Measurements from ENCODE around the gene AHNAK.

The AHNAK gene

GRCh38 chr11:62484352-62484751 lies 62.3 kb downstream of the AHNAK start:
- in situ Hi-C loops (cut with MboI; ENCODE audit: low pct_unique_long_range_greater_than_20kb, low sequenced_read_pairs) = no loop called here

GRCh38 chr11:62482753-62483152 lies 63.9 kb downstream of the AHNAK start:
- DNase-seq = no peak
- in situ Hi-C loops (cut with MboI; ENCODE audit: low pct_unique_long_range_greater_than_20kb, low sequenced_read_pairs) = no loop called here

More at GRCh38 chr11:62484352-62484751, 62.3 kb downstream of the AHNAK start:
- no peak for DNase-seq

DNA sequence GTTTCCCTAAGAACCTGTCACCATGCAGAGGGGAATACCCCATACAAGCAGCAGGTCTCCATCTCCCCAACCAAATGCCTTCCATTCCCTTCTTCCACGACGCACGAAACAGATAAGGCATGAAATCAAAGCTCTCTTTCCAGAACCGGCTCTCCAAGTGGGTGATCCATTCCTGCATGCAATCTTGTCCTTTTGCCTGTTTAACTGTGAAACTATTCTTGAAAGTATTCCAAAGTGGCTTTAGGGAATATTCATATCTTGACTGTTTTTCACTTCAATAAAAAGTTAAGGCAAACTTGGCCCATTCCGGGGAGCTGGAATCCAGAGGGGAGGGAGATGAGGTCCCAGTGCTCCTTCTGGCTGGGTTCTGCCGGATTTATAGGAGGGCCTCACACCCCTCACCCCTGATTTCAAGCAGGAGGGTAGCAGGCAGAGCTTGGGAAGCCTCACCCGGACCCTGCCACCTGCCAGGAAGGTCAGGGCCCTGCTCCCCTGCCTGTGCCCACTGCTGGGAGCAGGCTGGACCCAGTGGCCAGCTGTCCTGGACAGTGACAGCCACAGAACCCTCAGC lies 66.9 kb downstream of the AHNAK start:
- in situ Hi-C loops (cut with MboI; ENCODE audit: low pct_unique_long_range_greater_than_20kb, low sequenced_read_pairs) = no loop called here
- no peak for DNase-seq

DNA sequence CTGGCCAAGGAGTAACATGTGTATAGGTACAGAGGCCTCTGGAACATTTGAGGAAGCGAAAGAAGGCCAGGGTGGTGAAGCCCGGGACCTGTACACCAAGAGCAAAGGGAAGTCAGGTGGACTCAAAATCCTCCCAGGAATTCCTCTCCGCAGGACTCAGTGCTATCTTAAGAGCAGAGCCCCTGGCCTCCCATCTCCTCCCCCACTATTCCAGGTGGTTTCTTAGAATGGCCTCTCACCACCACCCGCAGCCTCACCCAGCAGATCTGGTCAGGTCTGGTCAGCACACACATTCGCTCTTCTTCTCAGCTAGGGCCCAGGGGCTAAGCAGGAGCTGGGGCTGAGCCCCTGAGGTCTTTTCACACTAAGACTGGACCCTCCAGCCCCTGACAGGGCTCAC lies 68.7 kb downstream of the AHNAK start:
- in situ Hi-C loops (cut with MboI; ENCODE audit: low pct_unique_long_range_greater_than_20kb, low sequenced_read_pairs) = no loop called here
- no peak for DNase-seq

- in situ Hi-C loops (cut with MboI; ENCODE audit: low pct_unique_long_range_greater_than_20kb, low sequenced_read_pairs) = no loop called here
- no peak for DNase-seq
Measured at GRCh38 chr11:62472063-62472884, 74.3 kb downstream of the AHNAK start.

DNA sequence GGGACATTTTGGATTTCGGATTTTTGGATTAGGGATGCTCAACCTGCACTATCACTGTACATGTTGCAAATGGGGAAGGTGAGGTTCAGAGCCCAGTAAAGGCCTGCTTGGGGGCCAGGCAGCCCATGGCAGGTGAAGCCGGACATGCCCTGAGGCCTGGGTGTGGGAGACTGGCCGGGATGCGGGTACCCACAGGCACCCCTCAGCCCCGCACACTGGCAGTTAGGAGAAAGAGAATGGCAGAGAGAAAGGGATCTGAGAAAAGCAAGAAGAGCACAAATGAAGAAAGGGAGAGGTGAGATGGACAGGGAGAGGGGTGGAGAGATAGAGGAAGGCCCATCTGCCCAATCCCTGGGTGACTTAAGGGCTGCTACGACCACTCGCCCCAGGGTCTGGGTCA lies 75.0 kb downstream of the AHNAK start:
- DNase-seq = no peak
- in situ Hi-C loops (cut with MboI; ENCODE audit: low pct_unique_long_range_greater_than_20kb, low sequenced_read_pairs) = no loop called here

DNA sequence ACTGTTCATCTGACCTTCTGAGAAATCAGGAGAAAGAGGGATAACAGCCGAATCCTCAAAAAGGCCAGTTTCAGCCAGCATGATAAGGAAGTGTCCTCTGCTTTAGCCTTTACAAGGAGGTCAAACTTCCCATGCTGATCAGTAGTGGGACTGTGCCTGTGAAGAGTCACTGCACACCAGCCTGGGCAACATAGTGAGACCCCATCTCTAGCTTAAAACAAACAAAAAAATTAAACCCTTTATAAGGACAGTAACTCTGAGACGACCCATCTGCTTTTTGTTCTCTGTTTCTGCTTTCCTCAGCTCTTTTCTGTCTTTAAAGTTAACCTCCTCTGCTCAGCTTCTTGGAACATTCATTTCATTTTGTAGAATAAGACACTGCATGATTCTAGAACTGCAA lies 78.0 kb downstream of the AHNAK start:
- DNase-seq = no peak
- in situ Hi-C loops (cut with MboI; ENCODE audit: low pct_unique_long_range_greater_than_20kb, low sequenced_read_pairs) = no loop called here

GRCh38 chr11:62466444-62466843 lies 80.2 kb downstream of the AHNAK start:
- DNase-seq = no peak
- in situ Hi-C loops (cut with MboI; ENCODE audit: low pct_unique_long_range_greater_than_20kb, low sequenced_read_pairs) = no loop called here

DNA sequence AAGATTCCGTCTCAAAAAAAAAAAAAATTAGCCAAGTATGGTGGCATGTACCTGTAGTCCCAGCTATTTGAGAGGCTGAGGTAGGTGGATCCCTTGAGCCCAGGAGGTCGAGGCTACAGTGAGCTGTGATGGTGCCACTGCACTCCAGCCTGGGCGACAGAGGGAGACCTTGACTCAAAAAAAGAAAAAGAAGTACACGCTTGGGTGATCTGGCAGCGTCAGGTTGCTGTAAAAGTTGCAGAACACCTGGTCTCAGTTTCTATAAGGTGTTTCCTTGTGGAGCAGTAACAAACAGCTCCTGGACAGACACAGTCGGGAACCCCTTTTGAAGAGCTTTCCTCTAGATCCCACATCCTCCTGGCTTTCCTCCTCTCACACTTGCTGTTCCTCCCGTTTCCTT lies 82.0 kb downstream of the AHNAK start:
- no peak for DNase-seq
- in situ Hi-C loops (cut with MboI; ENCODE audit: low pct_unique_long_range_greater_than_20kb, low sequenced_read_pairs) = no loop called here

DNA sequence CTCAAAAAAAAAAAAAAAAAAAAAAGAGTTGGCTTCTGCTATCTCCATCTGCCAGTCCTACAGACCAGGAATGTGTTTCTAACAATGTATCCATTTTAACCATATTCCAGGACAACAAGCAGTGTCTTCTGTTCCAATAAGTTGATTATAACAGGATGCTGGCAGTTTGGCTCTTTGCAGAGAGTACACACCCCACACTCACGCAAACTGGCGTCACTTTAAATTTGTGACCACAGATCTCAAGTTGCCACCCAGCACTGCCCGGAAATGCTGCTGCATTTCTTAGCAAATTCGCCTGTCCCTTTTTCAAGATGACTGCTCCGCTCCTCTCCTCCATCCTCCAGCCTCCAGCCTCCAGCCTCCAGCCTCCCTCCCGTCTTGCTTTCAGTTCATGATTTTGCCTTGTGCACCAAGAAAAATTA lies 83.5 kb downstream of the AHNAK start:
- no peak for DNase-seq
- in situ Hi-C loops (cut with MboI; ENCODE audit: low pct_unique_long_range_greater_than_20kb, low sequenced_read_pairs) = no loop called here

GRCh38 chr11:62462508-62462892 lies 84.1 kb downstream of the AHNAK start:
- DNase-seq = no peak
- in situ Hi-C loops (cut with MboI; ENCODE audit: low pct_unique_long_range_greater_than_20kb, low sequenced_read_pairs) = no loop called here

GRCh38 chr11:62461740-62462507 lies 84.7 kb downstream of the AHNAK start:
- DNase-seq = no peak
- in situ Hi-C loops (cut with MboI; ENCODE audit: low pct_unique_long_range_greater_than_20kb, low sequenced_read_pairs) = no loop called here

DNA sequence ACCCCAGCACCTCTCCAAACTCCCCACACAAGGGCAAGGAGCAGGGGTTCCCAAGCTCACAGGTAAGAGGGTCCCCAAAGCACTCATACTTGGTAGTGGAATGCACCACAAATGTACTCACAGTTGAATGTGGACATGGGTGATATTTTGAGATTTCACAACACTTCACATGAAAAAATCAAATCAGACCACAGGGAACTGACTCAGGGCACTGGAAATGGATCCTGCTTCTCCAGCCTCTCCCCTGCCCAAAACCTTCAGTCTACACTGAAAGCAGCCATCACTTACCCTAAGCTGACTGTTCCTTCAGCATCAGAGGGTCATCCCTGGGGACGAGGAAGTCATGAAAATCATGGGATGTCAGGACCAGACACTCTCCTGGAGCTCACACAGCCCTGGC lies 87.5 kb downstream of the AHNAK start:
- in situ Hi-C loops (cut with MboI; ENCODE audit: low pct_unique_long_range_greater_than_20kb, low sequenced_read_pairs) = no loop called here
- DNase-seq = no peak

GRCh38 chr11:62458212-62459002 lies 88.2 kb downstream of the AHNAK start:
- no peak for DNase-seq
- in situ Hi-C loops (cut with MboI; ENCODE audit: low pct_unique_long_range_greater_than_20kb, low sequenced_read_pairs) = no loop called here

DNA sequence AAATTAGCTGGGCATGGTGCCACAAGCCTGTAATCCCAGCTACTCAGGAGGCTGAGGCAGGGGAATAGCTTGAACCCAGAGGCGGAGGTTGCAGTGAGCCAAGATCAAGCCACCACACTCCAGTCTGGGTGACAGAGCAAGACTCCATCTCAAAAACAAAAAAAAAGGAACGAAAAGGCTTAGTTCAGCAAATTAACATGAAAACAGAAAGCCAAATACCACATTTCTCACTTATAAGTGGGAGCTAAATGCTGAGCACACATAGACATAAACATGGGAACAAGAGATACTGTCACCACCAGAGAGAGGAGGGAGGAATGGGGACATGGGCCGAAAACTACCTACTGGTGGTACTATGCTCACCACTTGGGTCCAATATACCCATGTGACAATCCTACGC lies 89.1 kb downstream of the AHNAK start:
- DNase-seq = no peak
- in situ Hi-C loops (cut with MboI; ENCODE audit: low pct_unique_long_range_greater_than_20kb, low sequenced_read_pairs) = no loop called here

DNA sequence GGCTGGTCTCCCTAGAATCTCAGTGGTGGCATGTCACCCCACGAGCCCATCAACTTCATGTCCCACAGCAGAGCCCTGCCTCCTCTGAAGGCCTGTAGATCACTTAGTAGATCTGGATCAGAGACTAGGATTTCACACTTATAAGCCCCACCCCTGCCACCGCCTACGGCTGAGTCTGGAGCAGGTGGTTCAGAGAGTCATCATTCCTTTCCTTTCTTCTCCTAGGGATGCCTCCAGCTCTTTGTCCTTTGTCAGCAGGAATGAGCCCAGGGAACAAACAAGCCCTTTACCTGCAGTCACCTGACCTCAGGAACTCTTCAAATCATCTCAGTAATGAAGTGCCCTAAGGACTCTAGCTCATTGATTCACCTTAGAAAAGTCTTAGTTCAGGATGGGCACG lies 90.0 kb downstream of the AHNAK start:
- no peak for DNase-seq
- in situ Hi-C loops (cut with MboI; ENCODE audit: low pct_unique_long_range_greater_than_20kb, low sequenced_read_pairs) = no loop called here

GRCh38 chr11:62452839-62453468 lies 93.7 kb downstream of the AHNAK start:
- no peak for DNase-seq
- in situ Hi-C loops (cut with MboI; ENCODE audit: low pct_unique_long_range_greater_than_20kb, low sequenced_read_pairs) = no loop called here

DNA sequence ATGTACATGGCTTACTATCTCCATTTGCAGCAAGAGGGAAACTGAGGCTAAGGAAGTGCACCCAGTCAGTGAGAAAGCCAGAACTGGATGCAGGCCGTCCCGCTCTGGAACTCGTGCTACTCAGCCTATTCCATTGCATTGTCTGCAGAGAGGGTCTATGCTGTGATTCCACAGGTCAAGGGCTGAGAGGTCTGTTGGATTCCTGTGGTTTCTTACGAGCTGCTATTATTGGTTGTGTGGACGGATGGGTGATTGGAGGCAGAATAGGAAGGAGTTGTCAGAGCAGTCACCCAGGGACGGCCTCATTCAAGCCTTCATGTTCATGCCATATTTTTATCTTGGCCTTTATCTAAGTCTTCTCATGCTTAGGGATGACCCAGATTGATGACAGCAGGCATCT lies 94.3 kb downstream of the AHNAK start:
- no peak for DNase-seq
- in situ Hi-C loops (cut with MboI; ENCODE audit: low pct_unique_long_range_greater_than_20kb, low sequenced_read_pairs) = no loop called here

DNA sequence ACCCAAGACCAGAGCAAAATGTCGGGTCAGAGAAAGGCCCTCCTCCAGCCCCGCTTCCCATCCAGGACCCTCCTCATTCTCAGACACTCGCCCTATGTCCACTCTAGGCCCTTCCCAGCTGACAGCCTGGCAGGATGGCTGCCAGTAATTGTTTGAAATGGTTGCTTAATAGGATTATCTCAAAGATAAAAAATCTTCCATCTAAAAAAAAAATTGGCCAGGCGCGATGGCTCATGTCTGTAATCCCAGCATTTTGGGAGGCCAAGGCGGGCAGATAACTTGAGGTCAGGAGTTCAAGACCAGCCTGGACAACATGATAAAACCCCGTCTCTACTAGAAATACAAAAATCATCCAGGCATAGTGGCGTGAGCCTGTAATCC lies 95.4 kb downstream of the AHNAK start:
- no peak for DNase-seq
- in situ Hi-C loops (cut with MboI; ENCODE audit: low pct_unique_long_range_greater_than_20kb, low sequenced_read_pairs) = no loop called here

Data from KBM-7 (cell line).